MM.1S (cell line): Measurements from ENCODE around the gene AGXT.

ENCODE experiments used
- DNase-seq: peaks from one replicate; pipeline ENCODE4 v3.0.0-alpha.2; 2015
- H2AFZ ChIP-seq: fragments of 300-600 bp; sonication (generic); 2 replicates; pipeline ENCODE4 v1.6.0; 2016; ENCODE audit warnings: antibody characterized with exemption, low read length
- H3F3A ChIP-seq: fragments of 300-600 bp; sonication (generic); 2 replicates; pipeline ENCODE4 v1.6.1; 2016; ENCODE audit warnings: mild to moderate bottlenecking, antibody characterized with exemption, low read length, moderate library complexity, mixed read lengths; ENCODE audit not compliant: insufficient read depth
- H3K27ac ChIP-seq: fragments of 300-600 bp; sonication (generic); 2 replicates; pipeline ENCODE4 v1.5.1; 2016; ENCODE audit warnings: mild to moderate bottlenecking, low read length
- H3K27me3 ChIP-seq: fragments of 300-600 bp; sonication (generic); replicated peaks from 2 replicates; pipeline ENCODE4 v1.6.0; 2016; ENCODE audit warnings: low read length; ENCODE audit not compliant: insufficient read depth
- H3K36me3 ChIP-seq: fragments of 300-600 bp; sonication (generic); replicated peaks from 2 replicates; pipeline ENCODE4 v1.6.1; 2016; ENCODE audit warnings: mild to moderate bottlenecking, low read length, mixed read lengths; ENCODE audit not compliant: insufficient read depth
- H3K4me1 ChIP-seq: fragments of 300-600 bp; sonication (generic); 2 replicates; pipeline ENCODE4 v1.6.1; 2016; ENCODE audit warnings: low read length, mixed read lengths
- H3K4me2 ChIP-seq: fragments of 300-600 bp; sonication (generic); 2 replicates; pipeline ENCODE4 v1.6.0; 2016; ENCODE audit warnings: low read depth, low read length
- H3K4me3 ChIP-seq: fragments of 300-600 bp; sonication (generic); 2 replicates; pipeline ENCODE4 v1.5.1; 2016; ENCODE audit warnings: low read length, mixed read lengths
- H3K79me2 ChIP-seq: fragments of 300-600 bp; sonication (generic); 2 replicates; pipeline ENCODE4 v1.6.1; 2016; ENCODE audit warnings: mixed run types, low read length, mixed read lengths
- H3K9ac ChIP-seq: fragments of 300-600 bp; sonication (generic); 2 replicates; pipeline ENCODE4 v1.6.1; 2016; ENCODE audit warnings: low read length, mixed read lengths
- H3K9me2 ChIP-seq: fragments of 300-600 bp; sonication (generic); replicated peaks from 2 replicates; pipeline ENCODE4 v1.6.1; 2016; ENCODE audit warnings: mild to moderate bottlenecking, low read length, mixed read lengths; ENCODE audit not compliant: insufficient read depth
- H3K9me3 ChIP-seq: fragments of 300-600 bp; sonication (generic); replicated peaks from 2 replicates; pipeline ENCODE4 v1.6.1; 2016; ENCODE audit warnings: mild to moderate bottlenecking, low read length, mixed read lengths; ENCODE audit not compliant: insufficient read depth
- H4K20me1 ChIP-seq: fragments of 300-600 bp; sonication (generic); 2 replicates; pipeline ENCODE4 v1.6.1; 2016; ENCODE audit warnings: mild to moderate bottlenecking, low read length, moderate library complexity, mixed read lengths; ENCODE audit not compliant: insufficient read depth
- CTCF ChIP-seq: fragments of 300-600 bp; sonication (generic); IDR thresholded peaks from 2 replicates; pipeline ENCODE4 v1.5.1; 2016; ENCODE audit warnings: antibody characterized with exemption, low read length, mixed read lengths
- EZH2 ChIP-seq: fragments of 300-600 bp; sonication (generic); optimal IDR thresholded peaks from 2 replicates; pipeline ENCODE3; 2017; ENCODE audit warnings: low read depth, mild to moderate bottlenecking, antibody characterized with exemption, low read length, mixed read lengths
- EZH2phosphoT487 ChIP-seq: fragments of 300-600 bp; sonication (generic); IDR thresholded peaks from 2 replicates; pipeline ENCODE4 v1.6.1; 2018; ENCODE audit warnings: antibody characterized with exemption, low read length

The AGXT gene

GRCh38 chr2:240896394-240896793 is 27.8 kb downstream of the AGXT start:
- DNase-seq = no peak
- Histone ChIP-seq H3K4me2 (no peak overlapping the region), H3K27me3 (peaks cover 38% of the 10 kb centered on the region), H3F3A (no peaks in the 10 kb centered on the region), H3K4me3 (no peak overlapping the region), H3K36me3 (no peaks in the 10 kb centered on the region), H3K9me3 (no peaks in the 10 kb centered on the region), H4K20me1 (no peaks in the 10 kb centered on the region), H3K79me2 (no peaks in the 10 kb centered on the region), H3K27ac (no peak overlapping the region), H3K4me1 (no peaks in the 10 kb centered on the region), H2AFZ (no peak overlapping the region), H3K9ac (no peak overlapping the region), H3K9me2 (no peaks in the 10 kb centered on the region)
- TF ChIP-seq EZH2 (no peak), CTCF (no peak), EZH2phosphoT487 (no peak)

- Histone ChIP-seq H3K79me2 (no peaks in the 10 kb centered on the region), H3K4me2 (no peak overlapping the region), H4K20me1 (no peaks in the 10 kb centered on the region), H3K27ac (no peak overlapping the region), H2AFZ (no peak overlapping the region), H3K27me3 (peaks cover 45% of the 10 kb centered on the region), H3K9ac (no peak overlapping the region), H3K9me2 (no peaks in the 10 kb centered on the region), H3K4me1 (no peaks in the 10 kb centered on the region), H3K4me3 (no peak overlapping the region), H3K9me3 (no peaks in the 10 kb centered on the region), H3F3A (no peaks in the 10 kb centered on the region), H3K36me3 (no peaks in the 10 kb centered on the region)
- TF ChIP-seq EZH2phosphoT487 = no peak
- TF ChIP-seq CTCF = no peak
- TF ChIP-seq EZH2 = no peak
- DNase-seq = no peak
Observed at GRCh38 chr2:240896871-240897692, 28.5 kb downstream of the AGXT start.

- no peak for DNase-seq
- TF ChIP-seq CTCF = no peak
- TF ChIP-seq EZH2phosphoT487 = no peak
- no peak for TF ChIP-seq EZH2
- no peak overlapping the region for H3K27ac ChIP-seq
- no peaks in the 10 kb centered on the region for H3F3A ChIP-seq
- no peaks in the 10 kb centered on the region for H3K36me3 ChIP-seq
- no peaks in the 10 kb centered on the region for H4K20me1 ChIP-seq
- H3K9me2 ChIP-seq = no peaks in the 10 kb centered on the region
- H2AFZ ChIP-seq = no peak overlapping the region
- H3K4me3 ChIP-seq = no peak overlapping the region
- H3K4me2 ChIP-seq = no peak overlapping the region
- peaks cover 45% of the 10 kb centered on the region for H3K27me3 ChIP-seq
- no peaks in the 10 kb centered on the region for H3K79me2 ChIP-seq
- H3K4me1 ChIP-seq = no peaks in the 10 kb centered on the region
- H3K9ac ChIP-seq = no peak overlapping the region
- no peaks in the 10 kb centered on the region for H3K9me3 ChIP-seq
Observed at GRCh38 chr2:240898108-240898730, 29.6 kb downstream of the AGXT start.
